HG02938 (cell line): ENCODE results near the gene FEM1C.

ENCODE experiments used
- ATAC-seq: cut with Tn5 transposase; IDR thresholded peaks from one replicate; pipeline ENCODE4 v1.9.1; 2021; ENCODE audit warnings: mild to moderate bottlenecking, moderate library complexity; ENCODE audit not compliant: unreplicated experiment

The FEM1C gene

DNA sequence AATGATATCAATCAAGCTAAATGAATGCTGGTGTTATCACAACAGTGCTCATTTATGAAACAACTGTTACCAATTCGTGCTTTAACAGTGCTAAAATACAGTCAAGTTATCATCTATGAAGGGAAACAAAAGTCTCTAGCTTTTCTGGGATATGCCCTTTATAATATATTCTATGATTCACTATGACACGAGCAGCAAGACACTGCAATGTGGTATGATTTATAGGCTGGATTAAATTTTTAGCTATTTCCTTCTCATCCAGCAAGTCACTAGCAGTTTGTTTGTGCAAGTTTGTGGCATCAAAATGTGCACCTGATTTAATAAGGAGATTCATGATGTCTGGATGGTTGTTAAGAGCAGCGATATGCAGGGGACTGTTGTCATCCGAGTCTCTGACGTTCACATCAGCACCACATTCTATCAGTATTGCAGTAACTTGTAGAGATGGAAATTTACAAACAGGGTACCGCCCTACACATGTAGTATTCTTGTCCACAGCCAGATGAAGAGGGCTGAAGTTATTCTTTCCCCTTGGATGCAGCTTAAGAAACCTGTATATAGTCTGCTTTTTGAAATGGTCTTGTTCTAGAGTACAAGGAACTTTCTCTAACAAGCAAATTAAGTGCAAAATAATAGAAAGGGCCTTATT is 20.3 kb downstream of the FEM1C start:
- ATAC-seq = no peak

DNA sequence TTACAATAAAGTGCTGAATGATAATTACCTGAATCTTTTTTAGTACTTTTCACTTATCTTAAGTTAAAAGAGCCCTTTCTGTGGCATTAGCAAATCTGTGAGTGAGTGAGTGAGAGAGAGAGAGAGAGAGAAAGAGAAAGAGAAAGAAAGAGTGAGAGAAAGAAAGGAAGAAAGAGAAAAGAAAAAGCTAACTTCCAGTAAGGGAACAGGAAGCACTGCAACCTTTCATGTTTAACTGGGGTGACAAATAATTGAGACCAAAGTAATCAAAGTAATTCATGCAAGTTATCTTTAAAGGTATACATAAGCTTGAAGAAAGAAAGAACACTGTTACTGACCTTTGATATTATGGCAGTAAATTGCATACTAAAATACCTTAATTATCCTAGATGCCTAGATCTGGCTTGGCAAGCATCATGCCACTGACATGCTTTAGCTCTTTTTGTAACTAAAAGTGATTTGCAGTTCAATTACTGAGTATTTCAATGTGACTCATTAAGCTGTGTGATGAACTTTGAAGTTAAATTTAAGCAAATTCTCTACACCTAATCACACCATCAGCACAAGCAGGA is 21.7 kb downstream of the FEM1C start:
- no peak for ATAC-seq

DNA sequence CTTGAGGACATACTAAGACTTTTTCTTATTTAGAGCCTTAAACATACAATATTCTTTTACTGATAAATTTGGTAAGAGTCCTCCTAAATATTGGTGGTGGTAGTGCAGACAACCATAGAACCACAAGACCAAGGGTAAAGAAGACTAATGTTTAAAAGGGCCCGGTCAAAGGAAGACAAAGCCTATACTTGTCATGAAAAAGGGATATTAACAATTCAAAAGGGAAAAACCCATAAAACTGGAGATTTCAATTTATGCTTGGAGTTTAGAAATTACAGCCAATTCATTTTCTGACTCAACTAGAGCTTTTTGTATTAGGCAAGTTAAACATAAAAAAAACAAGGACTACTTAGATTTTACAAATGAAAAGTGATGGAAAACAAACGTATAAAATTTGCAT is 24.4 kb downstream of the FEM1C start:
- no peak for ATAC-seq

DNA sequence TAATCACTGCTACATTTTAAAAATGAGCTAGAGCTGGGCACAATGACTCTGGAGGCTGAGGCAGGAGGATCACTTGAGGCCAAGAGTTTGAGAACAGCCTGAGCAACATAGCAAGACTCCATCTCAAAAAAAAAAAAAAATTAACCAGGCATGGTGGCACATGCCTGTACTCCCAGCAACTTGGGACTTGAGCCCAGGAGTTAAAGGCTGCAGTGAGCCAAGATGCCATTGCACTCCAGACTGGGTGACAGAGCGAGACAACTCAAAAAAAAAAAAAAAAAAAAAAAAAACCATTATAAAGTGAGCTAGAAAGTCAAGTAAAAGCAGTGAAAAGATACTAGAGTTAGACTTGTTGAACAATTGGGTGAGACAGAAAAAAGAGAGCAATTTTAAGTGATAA is 28.2 kb downstream of the FEM1C start:
- ATAC-seq = no peak

DNA sequence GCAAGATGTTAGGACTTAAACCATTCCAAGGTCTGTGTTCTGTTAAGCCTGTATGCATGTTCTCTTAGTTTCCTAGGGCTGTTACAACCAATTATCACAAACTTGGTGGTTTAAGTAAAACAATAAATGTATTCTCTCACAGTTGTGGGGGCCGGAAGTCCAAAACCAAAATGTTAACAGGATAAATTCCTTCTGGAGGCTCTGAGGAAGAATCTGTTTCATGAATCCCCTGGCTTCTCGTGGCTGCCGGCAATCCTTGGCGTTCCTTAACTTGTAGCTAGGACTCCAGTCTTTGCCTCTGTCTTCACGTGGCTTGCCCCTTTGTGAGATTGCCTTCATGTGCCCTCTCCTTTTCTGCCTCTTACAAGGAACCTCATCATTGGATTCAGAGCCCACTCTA is 30.4 kb downstream of the FEM1C start:
- ATAC-seq = no peak

DNA sequence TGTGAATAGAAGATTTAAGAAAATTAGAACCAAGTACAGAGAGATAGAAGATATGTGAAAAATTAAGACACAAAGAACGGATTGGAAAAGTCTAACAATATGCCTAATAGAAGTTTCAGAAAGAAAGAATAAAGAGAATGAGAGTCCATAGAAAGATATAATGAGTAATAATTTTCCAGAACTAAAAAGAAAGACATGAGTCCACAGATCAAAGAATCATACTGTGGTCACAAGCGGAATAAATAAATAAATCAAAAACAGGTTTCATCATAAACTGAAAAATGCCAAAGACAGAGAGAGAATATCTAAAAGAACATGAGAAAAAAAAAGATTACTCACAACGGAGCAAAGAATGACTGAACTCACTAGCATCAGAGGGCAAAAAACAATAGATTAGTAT is 32.9 kb downstream of the FEM1C start:
- no peak for ATAC-seq

DNA sequence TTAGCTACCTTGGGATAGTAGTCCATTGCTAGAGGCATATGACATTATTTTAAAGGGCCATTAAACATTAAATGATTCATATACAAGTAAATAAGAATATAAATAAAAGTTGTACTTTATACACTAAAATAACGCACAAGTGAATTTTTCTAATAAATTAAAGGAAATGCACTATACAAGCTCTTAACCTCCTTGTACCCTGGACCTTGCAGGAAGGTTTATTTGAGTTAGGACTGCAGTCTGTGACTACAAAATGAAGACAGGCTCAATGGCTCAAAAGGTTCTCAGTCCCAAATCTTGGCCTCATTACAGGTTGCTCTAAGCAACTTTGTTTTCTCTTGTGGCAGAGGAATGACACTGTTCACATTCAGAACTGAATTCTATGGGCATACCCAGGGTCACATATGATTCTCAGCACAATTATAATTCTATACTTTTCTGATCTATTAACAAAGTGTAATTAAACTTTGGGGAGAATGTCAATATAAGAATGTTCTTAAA is 34.4 kb downstream of the FEM1C start:
- no peak for ATAC-seq

DNA sequence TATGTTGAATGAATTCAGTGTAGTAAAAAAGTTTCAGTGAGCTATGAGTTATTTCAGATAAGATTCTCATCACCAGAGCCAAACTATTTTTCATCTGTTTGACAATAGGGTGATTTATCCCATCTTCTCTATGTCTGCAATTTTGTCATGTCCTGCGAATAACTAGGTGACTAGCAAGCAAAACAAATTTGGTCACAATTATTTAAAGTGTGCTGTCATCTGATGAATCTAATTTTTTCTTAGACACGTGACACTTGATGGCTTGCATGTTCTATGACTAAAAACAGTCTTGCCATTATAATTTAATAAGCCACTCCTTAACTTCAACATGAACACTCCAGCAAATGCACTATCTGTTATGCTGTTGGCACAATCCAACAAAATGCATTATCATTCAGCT is 35.0 kb downstream of the FEM1C start:
- ATAC-seq = no peak

DNA sequence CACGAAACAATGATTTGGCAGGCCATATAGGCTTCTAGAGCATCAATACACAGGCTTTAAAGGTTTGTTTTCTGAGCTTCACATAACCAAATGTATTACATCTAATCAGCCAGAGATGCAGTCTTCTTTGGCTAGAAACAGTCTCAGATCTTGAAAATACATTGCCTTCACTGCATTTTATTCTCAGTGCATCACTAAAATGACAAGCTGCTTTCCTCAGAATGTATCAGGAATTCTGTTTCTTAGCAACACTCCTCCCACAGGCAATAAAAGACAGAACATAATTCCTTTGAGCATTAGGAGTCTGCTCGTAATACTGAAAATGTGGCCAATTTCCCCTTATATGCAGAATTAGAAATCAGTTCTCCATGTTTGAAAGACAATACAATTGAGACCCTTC is 36.9 kb downstream of the FEM1C start:
- ATAC-seq = no peak

DNA sequence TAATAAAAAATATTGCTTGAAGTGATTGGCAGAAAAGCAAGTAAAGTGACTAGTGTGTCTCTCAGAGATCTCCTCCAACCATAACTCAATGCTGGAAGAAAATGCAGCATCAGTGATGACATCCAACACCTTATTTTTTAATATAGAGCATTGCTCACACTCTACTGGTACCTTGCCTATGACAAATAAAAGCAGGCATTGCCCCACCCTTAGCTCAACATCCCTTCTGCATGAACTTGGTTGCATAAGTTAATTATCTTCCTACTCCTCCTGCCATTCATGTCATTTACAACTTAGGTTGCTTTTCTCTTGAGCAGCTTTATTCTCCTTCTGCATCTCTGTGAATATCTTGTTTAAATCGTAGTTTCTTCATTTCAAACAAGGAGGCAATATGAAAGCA is 41.2 kb downstream of the FEM1C start:
- ATAC-seq = no peak

DNA sequence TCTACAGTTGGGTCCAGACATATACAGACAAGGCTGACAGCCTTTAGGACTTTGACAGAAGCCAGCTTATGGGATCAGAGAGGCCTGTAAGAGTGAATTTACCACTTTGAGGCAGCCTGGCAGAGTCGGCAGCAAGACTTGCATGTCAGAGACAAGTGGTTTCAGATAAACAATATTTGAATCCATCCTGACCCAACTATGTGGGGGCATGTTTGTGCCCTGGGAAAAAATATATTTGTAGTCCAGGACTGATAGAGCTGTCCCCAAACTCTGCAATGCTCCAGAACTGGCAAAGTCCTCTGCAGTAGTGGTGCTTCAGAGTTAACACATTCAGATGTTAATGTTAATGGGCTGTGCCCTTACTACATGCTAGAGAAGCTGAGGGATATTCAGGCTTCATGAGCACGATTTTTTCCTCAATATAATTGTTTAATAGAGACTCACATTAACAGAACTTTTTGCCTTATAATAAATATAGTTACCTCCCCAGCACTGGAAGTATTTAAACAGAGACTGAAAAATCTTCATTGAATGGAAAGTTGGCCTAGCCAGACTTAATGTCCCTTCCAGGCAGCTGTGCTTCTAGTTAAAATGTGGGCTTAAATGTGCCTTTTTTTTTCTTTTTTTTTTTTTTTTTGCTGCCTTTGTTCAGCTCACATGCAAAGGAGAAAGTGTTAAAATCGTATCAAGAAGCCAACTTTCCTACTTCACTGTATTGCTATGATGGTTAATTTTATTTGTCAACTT is 42.9 kb downstream of the FEM1C start:
- no peak for ATAC-seq

DNA sequence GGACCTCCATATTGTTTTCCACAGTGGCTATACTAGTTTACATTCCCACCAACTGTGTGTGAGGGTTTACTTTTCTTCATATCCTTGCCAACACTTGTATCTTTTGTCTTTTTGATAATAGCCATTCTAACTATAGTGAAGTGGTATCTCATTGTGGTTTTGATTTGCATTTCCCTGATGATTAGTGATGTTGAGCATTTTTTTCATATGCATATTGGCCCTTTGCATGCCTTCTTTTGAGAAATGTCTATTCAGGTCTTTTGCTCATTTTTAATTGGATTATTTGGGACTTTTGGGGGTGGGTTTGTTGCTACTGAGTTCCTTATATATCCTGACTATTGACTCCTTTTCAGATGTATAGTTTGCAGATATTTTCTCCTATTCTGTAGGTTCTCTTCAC is 44.4 kb downstream of the FEM1C start:
- no peak for ATAC-seq

DNA sequence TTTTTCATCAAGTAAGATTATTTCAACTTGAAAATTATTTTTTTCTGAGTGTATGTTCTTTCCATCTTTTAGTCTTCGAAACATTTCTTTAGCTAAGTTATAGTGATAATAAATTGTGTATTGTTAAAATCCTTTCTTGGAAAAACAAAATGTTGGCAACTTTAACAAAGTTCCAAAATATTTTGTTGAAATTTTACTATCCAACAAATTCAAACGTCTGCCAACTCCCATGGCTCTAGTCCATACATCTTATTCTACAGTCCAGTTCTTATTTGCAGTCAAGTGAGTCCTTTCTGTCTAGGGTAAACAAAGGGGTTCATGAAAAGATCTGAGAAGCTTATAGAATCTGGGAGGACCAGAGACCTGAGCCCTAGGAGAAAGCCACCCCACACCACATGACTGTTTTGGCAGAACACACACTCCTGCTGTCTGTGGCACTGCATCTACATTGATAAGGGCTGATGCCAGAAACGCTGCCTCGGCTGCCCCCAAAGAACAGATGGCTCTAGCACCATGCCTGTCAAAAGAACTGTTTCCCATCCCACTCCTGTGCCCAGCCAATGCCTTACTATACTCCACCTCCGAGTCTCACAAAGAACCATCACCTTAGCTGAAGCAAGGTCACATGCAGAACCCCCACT is 47.5 kb downstream of the FEM1C start:
- ATAC-seq = no peak

DNA sequence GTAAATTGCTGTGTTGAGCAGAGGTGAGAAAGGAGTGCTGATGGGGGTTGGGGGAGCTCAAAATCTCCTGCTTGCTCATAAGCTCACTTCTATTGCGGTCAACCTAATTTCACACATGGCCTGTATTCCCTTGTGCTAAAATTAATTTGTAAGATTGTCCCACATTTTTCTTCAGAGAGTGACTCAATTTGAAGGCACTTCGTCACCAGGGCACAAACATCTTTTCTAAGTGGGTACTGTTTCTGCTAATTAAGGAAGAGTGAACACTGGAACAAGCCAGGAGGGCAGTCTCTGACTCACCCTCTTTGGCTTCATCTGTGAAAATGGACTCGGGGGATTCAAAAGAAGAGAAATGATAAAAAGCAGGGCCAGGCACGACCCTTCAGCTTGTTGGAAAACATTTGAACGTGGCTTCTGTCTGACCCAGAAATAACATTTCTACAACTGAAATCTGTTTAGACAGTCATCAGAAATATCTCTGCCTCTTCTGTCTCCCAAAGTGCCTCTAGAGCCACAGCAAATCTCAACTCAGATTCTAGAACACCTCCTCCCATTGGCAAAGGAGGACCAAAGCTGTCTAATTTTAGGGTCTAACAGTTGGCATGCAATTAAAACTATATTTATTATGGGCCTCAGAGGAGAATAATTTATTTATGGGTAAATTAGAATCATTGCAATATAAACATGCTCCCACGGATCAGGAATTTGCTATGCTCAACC is 49.8 kb downstream of the FEM1C start:
- ATAC-seq = no peak

DNA sequence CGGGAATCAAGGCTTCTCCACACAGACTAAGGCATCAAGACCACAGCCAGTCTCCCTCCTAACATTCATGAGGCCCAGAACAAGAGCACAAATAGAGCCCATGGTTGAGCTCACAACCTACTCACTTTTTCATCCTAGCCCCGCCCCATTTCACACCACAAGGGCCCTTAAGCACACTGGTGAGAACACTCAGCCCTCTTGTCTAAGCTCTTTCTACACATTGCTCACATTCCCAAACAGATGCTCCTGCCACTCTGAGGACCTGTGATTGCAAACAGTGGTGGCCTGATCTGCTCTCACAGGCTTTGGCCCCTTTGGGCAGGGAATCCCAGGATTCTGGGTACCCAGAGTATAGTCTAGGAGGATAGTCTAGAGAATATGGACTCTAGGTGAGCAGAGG is 54.0 kb downstream of the FEM1C start:
- no peak for ATAC-seq

DNA sequence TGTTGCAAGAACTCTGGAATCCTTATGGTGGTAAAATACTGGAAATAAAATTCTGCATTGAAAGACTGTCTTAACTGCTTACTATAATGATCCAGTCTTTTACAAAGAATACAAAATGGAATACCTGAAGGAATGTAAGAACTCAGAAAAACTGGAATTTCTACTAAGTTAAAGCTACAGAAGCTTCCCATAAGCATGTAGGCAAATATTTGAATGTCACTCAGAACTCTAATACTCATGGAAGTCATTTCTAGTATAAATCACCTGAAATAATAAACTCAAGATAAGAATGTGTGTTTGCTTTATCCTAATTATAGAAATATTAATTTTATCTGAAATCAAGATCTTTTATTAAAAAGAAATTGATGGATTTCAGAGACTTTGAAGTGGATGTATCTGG is 54.8 kb downstream of the FEM1C start:
- no peak for ATAC-seq

DNA sequence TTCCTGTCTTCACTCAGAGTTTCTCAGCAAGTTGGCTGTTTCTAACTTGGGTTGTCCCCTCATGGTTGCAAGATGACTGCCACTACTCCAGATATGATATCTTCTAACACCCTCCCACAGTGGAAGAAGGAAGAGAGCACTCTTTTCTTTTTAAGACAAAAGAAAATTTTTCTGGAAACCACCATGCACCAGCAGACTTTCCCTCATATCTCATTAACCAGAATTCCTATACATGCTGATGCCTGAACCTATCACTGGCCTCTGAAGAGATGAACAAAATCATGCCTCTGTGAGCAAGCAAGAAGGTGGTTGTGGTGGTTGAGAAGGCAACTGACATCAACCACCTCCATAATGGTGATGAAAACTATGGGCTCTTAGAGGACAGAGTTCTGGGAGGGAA is 56.8 kb downstream of the FEM1C start:
- peak; percentile 61 for ATAC-seq

DNA sequence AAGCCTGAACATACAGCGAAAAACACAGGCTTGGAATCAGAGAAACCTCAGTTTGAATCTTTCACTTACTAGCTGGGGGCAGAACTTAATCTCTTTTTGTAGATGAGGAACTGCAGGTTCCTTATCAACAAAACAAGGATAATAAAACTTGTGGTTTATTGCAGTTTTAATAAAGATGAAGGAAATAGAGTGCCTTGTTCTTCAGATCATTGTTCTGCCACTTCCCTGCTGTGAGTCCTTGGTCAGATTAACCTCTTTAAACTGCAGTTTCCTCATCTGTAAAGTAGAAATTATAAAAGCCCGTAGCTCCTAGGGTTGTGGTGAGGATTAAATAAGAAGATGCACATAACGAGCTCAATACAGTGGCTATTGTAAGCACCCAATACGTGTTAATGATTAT is 57.4 kb downstream of the FEM1C start:
- no peak for ATAC-seq

DNA sequence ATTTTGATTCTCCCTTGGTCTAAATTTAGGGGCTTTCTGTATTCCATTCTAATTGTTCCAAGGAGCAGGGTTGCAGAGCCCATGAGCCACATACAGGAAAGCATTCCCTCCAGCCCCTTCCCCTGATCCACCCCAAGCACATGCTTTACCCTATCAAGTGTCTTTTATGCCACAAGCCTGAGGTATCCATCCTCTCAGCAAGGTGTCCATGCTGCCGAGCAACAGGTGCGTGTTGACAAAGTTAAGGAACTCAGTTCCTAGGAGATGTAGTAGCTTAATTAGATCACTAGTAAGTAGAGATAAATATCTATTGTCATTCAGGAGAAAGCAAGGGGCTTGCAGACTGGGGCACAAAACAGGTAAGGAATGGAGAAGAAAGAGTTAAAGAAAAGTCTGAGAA is 57.8 kb downstream of the FEM1C start:
- no peak for ATAC-seq

DNA sequence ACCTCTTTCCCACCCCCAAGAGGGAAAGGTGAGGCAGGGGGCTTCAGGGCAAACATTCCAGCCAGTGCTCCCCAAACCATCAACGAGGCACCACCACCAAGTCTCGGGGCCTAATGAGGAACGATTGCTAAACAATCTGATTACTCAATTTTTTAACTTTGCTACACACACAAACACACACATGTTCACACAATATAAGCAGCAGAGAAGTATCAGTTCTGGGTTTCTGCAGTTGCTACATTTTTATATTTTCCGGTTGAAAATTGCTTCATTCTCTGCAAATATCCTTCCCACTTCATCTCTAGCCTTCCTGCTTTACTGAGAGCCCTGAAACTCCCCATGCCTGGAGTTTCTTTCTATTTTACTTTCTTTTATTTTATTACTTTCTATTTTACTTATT is 60.2 kb downstream of the FEM1C start:
- ATAC-seq = no peak

DNA sequence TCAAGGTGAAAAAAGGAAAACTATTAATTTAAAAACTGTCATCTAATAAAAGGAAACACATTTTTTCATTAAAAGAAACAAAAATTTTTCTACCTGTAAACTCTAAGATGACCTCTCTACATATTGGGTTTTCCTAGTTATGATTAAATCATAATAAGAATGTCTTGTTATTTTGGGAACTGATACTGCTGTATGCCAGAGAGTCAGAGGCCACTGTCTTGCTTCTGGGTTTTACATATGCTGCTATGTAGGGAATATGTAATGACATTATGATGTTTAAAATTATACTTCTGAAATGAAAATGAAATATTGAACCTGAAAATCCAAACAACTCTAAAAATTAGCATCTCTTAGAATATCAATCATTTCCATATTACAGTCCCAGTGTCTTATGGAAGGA is 63.7 kb downstream of the FEM1C start:
- ATAC-seq = no peak
